D721Med (cell line): ENCODE results near the gene ZBBX.

Source experiments
- DNase-seq: peaks from one replicate; pipeline ENCODE4 v3.0.0; 2011; ENCODE audit warnings: low spot score; ENCODE audit not compliant: insufficient read length
- FAIRE-seq: peaks from 2 replicates; lab custom pipeline; 2011; peaks lifted over from hg19 to GRCh38; lab: Jason Lieb, UNC
- CTCF ChIP-seq: IDR thresholded peaks from 2 replicates; pipeline ENCODE4 v1.5.1; 2012; ENCODE audit warnings: mild to moderate bottlenecking, control low read depth; ENCODE audit not compliant: insufficient read depth; ENCODE audit errors: missing control alignments

The ZBBX gene

DNA sequence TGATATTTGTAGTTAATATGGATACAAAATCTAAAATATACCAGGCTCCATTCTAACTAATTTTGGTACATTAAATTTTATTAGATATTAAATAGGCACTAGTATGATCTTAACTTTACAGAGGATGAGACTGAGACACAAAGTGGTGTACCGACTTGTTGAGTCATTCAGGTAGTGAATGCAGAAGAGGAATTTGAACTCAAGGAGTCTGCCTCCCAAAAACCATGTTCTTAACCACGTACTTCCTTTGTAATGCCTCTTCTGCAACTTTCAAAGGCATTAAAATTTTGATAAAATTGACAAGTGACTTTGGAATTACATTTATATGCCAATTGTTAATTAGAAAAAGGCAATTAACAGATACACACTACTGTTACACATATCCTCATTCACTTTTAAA is 61.8 kb downstream of the ZBBX start:
- FAIRE-seq, result no peak
- DNase-seq, result no peak
- TF ChIP-seq CTCF, result no peak

- no peak for TF ChIP-seq CTCF
- DNase-seq, result no peak
- no peak for FAIRE-seq
Measured at GRCh38 chr3:167306319-167306718, 73.8 kb downstream of the ZBBX start.

- TF ChIP-seq CTCF, result no peak
- DNase-seq (no peak), FAIRE-seq (no peak)
Measured at GRCh38 chr3:167305340-167305890, 74.7 kb downstream of the ZBBX start.

GRCh38 chr3:167304077-167304476 is 76.0 kb downstream of the ZBBX start:
- no peak for TF ChIP-seq CTCF
- FAIRE-seq, result no peak
- no peak for DNase-seq

DNA sequence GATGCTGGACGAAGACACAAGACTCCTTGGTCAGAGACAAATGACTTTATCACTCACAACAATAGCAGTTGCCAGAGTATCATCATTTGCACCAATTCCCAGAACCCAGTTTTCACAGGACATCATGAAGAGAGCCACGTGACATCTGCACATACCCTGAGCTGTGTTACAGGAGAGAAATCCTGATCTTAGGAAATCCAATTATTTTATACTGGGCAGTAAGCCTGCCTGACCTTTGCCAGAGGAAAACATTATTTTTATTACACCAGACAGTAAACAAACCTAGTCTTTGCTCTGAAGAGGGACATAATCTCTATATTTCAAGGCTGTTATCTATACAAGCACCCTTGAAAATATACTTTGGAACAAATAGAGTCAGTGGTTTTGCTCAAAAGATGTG is 77.4 kb downstream of the ZBBX start:
- DNase-seq (no peak), FAIRE-seq (no peak)
- no peak for TF ChIP-seq CTCF

- no peak for FAIRE-seq
- no peak for TF ChIP-seq CTCF
- DNase-seq, result no peak
Measured at GRCh38 chr3:167300207-167300606, 79.9 kb downstream of the ZBBX start.

- FAIRE-seq, result no peak
- TF ChIP-seq CTCF, result no peak
- no peak for DNase-seq
Measured at GRCh38 chr3:167289435-167289834, 90.7 kb downstream of the ZBBX start.
